Activated CD4-positive, alpha-beta T cell treated with anti-CD3 and anti-CD28 coated beads for 1 hour (primary cell): Measurements from ENCODE around the gene ZNF366.

ENCODE experiments used
- DNase-seq: peaks from one replicate; pipeline ENCODE4 v3.0.0-alpha.2; 2020

The ZNF366 gene

DNA sequence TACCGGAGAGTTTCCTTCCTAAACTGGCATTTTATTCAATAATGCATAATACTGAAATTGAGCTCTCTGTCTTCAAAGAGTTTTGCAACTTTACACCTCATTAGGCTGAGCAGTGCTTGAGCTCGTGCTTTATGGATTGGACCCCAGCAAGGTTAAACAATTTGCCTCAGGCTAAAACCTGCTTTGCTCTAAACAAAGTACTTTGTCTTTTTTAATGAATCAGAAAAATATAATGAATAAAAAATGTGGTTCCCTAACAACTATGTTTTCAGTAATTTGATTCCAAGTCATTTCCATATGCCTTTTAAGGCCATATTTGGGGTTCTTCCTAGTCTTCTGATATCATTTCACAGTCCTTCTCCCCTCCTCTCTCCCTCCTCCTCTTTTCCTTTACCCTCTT lies 20.0 kb downstream of the ZNF366 start:
- DNase-seq, result no peak

DNA sequence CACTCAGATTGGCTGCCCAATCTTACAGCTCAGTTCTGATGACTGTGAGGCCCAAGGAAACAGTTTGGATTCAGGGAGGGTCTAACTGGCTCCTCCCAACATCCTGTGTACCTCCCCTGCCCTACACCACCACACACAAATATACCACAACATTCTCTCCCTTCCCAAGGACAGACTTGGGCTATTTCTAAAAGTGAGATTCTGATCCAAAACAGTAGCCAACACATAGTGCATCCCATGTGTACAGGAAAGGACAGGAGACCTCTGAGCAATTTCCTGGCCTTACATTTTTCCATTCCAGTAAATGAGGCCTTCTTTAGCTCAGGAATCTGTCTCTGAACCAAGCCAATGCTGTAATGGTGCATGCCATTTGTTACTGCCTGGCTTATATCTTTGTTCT lies 20.8 kb downstream of the ZNF366 start:
- DNase-seq, result no peak

DNA sequence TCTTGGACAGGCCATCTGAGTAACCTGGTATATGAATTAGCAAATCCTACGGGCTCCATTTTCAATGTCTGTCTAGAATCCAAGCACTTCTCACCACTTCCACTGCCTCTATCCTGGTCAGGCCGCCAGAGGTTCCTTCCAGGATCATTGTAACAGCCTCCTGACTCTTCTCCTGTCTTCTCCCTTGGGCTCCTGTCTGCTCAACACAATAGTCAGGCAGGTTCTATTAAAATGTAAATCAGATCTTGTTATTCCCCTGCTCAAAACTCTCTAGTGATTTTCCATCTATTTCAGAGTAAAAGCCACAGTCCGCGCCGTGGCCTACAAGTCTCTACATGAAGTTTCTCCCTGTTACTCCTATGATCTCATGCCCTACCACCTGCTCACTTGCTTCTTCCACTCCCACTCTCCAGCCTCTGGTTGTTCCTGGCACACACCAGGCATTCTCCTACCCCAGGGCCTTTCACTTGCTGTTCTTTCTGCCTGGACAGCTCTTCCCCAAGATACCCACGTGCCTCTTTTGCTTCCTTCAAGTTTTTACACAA lies 21.7 kb downstream of the ZNF366 start:
- DNase-seq, result no peak

DNA sequence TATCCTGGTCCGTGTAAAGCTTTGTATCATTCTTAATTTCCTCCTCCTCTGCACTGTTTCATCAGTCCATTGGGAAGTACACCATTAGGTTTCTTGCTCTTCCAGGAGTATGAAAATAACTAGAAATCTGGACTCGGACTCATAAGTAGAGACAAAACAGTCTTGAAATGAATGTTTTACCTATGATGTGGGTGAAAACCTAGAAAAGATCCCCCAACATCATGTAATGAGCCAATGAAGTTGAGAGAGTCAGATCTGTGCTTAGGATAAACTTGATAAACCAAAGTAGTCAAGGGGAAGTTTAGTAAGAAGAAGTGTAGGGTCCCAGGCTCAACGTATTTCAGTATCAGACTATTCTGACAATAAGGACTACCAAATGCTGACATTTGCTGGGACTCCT lies 25.2 kb downstream of the ZNF366 start:
- no peak for DNase-seq

DNA sequence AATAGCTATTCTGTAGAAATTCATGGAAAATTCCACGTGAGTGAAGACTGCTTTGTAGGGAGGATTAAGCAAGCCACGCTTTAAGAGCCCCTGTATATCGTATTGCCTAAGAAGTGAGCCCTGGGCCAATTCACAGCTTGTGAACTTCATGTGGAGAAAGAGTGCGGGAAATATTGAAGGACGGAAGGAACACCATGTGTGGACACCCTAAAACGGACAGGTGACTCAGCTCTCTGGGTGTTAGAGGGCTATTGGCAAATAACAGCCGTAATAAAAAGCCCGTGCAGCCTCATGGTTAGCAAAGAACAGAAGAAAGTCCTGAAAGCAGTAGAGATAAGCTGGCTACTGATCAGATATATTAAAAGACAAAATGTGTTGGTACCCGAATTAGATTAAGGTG lies 26.4 kb downstream of the ZNF366 start:
- no peak for DNase-seq

DNA sequence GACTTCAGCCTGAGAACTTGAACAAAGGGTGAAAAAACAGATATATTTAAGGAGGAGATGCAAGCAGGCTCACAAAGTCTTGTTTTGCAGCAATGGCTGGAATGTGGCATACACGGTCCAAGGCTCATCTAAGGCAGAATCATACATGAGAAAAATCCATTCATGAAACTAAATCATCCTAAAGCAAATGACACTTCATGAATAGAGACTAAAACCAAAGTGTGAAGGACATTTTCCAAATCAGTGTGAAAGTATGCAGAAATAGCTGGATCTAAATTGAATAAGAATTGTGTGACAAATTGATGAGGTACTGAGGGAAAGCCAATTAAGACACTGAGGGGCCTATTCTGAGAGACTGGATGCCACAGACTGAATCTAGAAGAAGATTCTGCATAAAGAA lies 27.3 kb downstream of the ZNF366 start:
- DNase-seq, result no peak

DNA sequence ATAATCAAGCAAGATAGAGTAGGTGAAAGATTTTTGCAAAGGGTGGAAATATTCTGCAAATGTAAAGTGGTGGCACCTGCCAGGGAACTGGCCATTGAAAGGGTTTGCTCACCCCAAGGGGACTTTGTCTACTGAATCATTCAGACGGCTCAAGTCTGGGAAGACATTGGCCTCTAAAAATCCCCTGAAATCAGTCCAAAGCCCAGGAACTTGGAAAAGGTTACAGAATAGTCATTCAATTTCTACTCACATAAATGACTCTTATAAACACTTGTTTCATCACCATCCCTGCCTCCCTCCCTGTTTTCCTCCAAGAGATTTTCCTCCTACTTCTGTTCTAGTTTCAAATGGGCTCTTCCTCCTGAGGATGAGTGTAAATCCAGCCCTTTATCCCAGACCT lies 28.5 kb downstream of the ZNF366 start:
- DNase-seq, result no peak

DNA sequence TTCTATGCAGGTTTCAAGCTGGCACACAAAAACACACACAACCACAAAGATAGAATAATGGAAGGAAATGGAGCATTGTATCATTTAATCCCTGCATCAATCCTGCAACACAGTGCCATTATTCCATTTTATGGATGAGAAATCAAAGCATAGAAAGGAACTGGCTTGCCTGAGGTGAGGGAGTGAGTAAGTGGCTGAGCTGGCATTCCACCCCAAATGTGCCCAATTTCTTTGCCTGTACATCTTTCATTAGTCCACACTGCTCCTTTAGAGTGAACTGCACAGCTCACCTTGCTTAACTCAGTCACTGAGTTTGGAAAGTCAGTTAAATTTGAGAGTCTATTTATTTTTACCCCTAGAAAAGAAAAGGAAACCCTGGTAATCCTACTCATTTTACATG lies 28.9 kb downstream of the ZNF366 start:
- no peak for DNase-seq

DNA sequence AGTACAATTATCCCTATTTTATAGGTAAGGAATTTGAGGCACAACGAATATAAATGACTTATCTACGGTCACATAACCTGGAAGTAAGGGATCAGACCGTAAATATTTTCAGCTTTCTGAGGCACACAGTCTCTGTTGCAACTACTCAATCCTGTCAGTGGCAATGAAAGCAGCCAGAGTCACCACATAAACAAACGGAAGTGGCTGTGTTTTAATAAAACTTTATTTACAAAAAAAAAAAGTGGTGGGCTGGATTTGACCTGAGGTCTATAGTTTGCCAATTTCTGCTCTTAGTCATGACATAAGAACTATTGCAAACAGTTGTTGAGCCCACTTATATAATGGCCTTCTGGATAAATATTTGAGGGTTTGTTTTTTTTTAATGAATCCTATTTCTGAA lies 29.6 kb downstream of the ZNF366 start:
- DNase-seq, result no peak

DNA sequence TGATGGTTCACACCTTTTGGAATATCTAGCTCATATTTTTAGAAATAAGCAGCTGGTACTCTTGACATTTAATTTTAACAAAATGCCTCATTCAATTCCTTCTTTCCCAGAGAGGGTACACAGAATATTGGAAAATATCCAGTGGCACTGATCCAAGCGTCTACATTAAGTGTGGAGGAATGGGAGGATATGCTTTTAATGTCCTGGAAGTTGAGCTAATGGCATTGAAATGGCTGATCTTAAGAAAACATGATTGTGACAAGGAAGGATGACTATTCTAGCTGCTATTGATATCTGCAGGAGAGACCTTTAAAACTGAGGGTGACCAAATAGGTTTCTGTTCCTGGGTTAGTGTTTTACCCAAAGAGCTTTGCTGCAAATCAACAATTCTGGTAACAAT lies 30.0 kb downstream of the ZNF366 start:
- DNase-seq, result no peak

DNA sequence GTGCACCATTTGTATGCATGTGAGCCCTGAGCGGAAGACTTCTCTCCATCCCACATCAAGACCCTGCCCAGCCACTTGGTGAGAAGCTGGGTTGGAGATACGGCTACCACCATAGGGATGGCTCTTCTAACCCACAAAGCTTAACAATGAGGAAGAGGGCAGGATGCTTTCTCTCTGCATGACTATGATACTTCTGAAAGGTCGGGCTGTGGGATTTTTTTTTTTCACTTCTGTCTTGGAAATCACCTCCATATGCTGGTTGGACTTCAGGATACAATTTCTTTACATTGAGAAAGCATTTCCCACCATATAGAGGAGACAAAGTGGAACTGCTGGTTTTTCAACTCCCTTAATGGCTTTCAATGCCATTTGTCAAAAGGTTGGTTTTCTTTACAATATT lies 30.5 kb downstream of the ZNF366 start:
- no peak for DNase-seq

DNA sequence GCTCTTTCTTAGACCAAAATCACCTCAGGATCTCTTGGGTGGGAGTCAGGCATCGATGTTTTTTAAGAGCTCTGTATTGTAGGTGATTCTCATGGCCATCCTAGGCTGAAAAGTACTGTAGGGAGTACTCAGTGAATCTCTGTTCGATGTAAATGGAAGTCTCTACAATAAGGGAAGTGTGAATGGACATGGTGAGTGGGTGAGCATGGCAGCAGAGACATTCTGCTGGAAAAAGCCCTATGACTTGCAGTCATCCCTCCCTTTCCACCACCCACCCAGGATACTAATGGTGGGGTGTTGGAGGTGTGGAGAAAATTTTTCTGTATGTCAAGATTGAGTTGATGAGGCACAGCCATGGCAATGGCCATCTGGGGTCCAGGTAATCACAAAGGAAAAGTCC lies 30.9 kb downstream of the ZNF366 start:
- DNase-seq, result no peak

DNA sequence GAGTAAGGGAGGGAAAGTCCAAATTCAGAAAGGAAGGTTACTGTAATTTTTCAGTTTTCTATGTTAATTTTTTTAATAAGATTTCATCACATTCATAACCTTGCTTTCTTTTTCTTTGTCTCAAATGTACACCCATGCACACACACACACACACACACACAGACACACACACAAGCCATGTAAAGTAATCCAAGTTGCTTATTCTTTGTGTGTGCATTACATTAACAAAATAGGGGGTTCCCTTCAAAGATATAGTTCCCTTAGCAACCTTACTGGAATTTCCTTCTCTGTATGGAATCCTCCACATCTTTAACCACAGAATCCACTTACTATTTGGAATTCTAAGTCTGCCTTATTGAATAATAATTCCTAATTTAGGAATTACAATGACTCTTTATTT lies 32.7 kb downstream of the ZNF366 start:
- no peak for DNase-seq

DNA sequence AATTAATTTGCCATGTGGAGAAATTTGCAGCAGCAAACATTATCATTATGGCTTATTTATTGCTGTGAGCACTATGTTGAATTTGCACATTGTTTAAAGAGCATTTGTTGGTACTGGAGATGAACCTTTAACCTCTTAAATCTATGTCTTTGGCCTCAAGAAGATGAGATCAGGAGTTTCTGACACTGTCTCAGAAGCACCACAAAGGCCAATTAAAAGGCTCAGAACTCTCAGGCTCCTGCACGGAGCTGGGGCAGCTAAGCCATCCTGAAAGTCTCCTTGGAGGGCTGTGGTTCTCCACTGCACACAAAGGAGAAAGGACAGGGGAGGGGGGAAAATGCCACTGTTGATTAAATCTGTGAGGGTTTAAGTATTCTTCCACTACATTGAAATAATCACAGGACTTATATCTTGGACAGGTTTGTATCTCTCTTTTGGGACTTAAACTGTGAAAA lies 33.1 kb downstream of the ZNF366 start:
- no peak for DNase-seq

DNA sequence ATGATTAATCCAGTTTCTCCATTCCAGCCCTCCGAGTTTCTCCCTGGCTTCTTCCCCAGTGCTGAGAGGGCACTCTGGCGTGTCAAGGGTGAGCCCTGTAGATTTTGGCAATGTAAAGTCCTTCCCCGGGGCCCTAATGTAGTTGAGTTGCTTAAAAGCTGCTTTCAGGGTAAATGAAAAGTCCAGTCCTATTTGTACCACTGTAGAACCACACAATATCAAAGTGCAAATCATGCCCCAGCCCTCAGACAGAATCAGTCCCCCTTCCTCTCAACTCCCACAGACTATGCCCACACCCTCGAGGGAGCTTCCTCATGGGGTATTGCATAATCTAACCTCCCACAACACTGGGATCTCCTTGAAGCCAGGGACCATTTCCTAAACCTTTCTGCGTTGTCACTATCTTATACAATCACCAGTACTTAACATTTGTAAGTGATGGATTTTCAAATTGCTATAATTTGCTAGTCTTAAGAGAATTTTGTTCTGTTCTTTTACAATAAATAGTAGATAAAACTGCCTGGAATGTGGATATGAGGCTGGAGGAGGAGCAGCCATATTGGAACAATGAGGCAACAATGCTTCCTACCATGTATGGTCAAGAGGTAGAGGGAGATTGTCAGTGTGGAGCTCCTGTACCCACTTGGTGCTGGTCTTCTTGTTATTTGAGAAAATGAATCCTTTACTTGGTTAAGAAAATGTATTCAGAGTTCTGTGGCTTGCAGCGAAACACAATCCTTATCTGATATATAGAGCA lies 34.4 kb downstream of the ZNF366 start:
- DNase-seq, result no peak

DNA sequence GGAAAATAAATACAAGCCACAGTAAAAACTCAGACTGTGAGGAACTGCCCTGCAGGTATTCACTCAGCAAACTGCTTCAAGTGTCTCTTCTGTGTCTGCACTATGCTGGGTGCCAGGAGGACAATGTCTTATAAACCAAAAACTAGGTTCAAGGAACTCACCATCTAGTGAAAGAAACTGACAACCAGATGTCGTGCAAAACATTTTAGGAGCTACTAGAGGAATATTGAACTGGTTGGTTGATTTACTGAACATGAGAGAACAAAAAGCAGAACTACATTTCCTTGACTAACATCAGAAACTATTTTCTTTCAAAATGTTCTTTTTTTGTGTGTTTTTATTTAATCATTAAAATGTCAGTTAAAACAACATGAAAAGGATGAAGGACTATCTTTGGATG lies 35.2 kb downstream of the ZNF366 start:
- no peak for DNase-seq

DNA sequence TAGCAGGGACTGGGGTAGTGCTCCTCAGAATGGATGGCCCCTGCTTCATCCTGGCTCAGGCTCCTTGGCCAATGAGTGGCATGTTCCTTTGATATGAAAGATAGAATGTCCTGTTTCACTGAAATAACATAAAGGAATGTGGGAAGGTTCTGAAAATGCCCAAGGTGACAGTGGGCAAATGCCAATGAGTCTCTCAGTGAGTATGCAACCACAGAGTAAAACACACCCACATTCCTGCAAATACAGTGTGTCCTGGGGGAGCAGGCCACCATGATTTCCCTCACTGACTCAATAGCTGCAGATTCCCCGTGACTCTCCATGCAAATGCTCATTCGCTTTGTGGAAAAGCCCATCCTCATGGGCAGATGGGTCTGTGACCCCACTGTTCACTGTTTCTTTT lies 36.4 kb downstream of the ZNF366 start:
- DNase-seq, result no peak

DNA sequence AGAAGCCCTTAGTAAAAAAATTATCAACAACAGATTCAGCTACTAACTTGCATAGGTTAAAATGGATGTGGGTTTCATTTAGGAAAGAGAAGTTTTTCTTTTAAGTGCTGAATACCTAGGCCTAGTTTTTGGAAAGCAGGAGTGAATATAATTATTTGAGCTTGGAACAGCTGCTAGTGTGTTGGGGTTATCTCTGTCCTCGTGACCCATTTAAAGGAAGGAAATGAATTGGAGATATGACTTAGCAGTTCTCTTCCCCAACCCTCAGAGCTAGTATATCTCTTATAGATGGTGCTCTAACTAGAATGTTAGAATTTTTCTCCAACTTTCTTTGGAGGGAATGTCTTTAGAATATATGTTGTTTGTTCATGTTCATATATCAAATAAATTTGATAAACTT lies 38.6 kb downstream of the ZNF366 start:
- no peak for DNase-seq

DNA sequence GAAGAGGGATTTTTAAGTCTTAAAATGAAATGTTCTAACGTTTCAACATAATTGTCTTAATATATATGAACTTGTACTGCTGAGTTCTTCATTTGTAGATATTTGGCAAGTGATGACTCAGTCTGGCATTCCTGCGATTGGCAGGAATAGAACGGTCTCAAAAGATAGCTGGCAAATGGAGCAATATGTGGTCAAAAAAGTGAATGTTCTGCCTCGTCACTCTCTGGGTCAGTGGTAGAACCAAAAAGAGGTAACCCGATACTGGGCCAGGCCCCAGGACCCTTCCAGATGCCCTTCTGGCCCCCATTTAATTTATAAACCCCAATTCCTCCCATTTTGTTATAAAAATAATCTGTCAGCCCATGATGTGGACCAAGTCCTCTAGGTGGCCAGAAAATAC lies 39.2 kb downstream of the ZNF366 start:
- no peak for DNase-seq

DNA sequence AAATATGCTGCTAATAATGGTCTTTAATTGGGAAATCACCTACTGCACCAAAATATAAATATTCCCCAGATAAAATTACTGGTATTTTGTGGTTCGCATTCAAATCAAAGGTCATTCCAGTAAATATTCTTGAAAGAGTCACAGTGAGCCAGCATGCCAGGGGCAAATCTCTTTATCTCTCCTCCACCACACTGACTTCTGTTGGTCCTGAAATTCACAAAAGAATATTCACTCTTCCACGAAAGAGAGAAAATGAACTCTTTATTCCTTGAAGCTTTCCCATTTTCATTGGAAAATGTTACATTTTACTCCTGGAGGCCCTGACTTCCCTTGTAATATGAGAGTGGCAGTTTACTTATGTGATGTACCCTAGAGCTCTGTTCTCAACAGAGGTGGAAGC lies 39.7 kb downstream of the ZNF366 start:
- no peak for DNase-seq

DNA sequence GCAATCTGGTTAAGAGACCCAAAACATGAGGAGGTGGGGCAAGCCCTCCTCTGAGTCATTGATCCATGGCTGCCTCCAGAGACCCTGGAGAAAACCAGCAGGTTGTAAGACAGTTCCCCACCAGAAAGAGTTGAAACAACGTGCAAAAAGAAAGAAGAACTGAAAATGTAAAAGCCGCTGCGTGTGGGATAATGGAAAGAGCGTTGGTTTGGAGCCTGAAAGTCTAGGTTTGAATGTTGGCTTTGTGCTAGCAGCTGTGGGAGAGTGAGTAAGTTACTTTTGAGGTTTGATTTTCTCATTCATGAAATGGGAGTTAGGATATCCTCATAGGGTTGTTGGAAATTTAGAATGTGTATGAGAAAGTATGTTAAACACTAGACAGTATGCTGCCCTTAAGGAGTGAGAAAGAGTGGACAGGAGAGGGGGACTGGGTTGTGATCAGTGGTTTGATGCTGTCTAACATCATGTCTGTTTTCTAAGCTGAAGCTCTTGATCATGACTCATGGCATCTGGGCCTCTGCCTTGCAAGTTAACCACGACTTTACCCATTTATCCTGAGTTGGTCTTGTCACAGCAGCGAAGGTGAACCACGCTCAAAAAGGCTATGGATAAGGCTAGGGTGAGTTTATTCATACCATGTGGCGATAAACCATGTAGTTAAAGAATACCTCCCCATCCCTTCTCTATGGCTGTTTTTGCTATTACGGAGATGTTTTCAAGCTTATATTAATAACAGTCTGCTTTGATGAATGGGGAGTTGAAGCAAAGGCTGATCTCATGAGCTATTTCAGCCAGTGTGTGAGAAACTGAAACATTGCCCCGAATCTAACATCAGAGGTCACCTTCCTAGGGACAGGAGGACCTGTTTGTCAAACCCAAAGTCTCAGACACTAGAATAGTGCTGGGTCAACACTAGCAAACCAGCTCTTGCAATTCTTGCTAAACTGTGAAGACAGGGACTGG lies 41.3 kb downstream of the ZNF366 start:
- no peak for DNase-seq

DNA sequence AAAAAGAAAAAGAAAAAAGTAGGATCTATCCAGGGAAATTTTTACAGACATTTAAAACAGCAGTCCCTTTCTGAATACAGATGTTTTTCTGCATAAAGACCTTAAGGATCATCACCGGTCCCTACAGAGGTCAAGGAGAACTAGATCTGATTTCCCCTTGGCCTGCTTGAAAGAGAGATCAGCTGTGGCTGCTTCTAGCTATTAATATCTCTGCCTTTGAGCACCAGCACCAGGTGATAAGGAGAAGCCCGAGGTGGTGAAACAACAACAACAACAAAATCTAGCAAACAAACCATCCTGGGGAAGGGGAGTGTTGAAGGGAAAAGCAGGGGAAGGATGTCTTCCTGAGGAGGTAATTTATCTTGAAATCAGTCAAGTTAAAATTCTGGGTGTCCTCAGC lies 42.1 kb downstream of the ZNF366 start:
- DNase-seq, result no peak

DNA sequence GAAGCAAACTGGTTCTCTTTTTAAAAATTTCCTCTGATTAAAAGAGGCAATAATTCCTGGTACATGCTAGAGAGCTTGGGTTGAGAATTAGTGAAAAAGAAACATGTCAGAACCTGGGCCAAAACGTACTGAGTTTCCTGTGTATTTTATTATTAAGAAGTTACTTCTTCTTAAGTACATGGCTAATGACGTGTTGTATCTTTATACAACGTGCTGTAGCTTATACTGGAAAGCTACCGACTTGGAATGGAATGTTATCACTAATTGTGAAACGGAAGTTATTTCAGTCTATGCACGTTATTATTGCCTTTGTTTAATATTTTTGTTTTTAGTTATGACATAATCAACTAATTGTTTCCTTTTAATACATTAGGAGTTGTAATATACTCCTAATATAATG lies 43.1 kb downstream of the ZNF366 start:
- no peak for DNase-seq

DNA sequence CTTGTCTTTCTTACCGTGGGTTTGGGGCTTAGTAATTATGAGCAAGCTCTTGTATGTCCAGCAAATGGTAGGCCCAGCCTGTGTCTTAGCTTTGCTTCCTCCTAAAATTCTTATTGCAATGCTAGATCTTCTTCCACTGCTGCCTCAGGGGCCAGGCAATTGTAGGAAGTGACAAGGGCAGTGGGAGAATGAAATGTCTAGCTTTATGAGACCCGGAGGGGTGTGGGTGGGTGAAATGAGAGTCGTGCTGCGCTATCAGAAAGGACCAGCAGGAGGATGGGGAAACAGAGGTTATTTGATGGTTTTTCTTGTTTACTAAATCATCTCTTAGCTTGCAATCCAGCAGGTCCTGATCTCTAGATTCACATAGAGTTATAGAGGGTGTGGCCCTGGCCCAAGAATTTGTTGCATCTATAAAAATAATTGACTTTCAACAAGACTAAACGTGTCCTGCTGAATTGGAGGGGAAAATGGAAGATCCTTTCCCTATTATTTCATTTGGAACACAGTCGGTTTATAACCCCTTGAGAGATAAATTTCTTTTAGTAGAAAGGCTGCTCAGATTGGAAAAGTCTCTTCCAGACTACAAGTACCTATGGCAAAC lies 43.7 kb downstream of the ZNF366 start:
- no peak for DNase-seq
